ENCODE results near the gene CATSPER3.

DNA sequence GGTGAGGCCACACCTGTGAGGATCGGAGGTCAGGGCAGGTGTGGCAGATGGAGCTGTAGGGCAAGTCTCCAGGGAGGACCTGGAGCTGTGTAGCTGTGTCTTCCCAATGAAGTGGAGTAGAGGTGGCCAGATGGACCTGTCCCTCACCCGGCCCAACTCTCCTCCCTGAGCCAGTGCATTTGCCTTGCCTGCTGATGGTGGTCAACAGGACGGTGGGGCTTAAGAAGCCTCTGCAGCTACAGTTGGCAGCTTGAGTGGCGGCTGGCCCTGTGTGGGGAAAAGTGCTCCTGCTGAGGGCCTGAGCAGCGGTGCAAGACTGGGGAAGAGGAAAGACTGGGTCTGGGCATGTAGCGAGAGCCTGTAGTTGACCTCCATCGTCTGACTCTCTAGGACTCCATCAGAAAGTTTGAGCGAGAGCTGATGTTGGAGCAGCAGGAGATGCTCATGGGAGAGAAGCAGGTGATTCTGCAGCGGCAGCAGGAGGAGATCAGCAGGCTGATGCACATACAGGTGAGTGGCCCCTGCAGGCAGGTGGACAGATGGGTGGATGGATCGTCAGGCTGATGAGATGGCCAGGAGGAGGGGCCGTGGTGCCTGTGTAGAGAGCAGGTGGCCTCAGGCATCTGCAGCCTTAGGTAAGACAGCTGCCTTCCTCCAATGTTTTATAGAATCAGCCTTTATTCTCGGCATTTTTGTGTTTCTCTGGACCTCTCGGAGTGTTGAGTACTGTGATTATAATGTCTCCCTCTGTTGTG is 41.5 kb downstream of the CATSPER3 start:
- TF ChIP-seq, protein P1, sequence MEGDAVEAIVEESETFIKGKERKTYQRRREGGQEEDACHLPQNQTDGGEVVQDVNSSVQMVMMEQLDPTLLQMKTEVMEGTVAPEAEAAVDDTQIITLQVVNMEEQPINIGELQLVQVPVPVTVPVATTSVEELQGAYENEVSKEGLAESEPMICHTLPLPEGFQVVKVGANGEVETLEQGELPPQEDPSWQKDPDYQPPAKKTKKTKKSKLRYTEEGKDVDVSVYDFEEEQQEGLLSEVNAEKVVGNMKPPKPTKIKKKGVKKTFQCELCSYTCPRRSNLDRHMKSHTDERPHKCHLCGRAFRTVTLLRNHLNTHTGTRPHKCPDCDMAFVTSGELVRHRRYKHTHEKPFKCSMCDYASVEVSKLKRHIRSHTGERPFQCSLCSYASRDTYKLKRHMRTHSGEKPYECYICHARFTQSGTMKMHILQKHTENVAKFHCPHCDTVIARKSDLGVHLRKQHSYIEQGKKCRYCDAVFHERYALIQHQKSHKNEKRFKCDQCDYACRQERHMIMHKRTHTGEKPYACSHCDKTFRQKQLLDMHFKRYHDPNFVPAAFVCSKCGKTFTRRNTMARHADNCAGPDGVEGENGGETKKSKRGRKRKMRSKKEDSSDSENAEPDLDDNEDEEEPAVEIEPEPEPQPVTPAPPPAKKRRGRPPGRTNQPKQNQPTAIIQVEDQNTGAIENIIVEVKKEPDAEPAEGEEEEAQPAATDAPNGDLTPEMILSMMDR (conservative IDR thresholded peaks at IDR 0.05 in 1 of 2, IDR thresholded peaks at IDR 0.05 in 1 of 2; ENCODE audit: low read depth in 1 of 2, low read length in 2 of 2), result no peak
- no peak for TF ChIP-seq EZH2 (IDR thresholded peaks at IDR 0.05; ENCODE audit: low read length, missing control alignments)

All from fibroblast of lung (primary cell).